Fibroblast of lung (primary cell): Measurements from ENCODE around the gene RCAN3.

Experiments
- CTCF ChIP-seq, 2 donors: IDR thresholded peaks in 1 of 2; conservative IDR thresholded peaks in 1 of 2; 1 replicate in 1 of 2; 2 replicates in 1 of 2; pipeline ENCODE4 v1.5.1; 2011 to 2012; ENCODE audit warnings: low read length in 2 of 2, control low read depth in 1 of 2, inconsistent platforms in 1 of 2, low read depth in 1 of 2, mild to moderate bottlenecking in 1 of 2
- EZH2 ChIP-seq: IDR thresholded peaks from 2 replicates; pipeline ENCODE4 v1.5.1; 2012; ENCODE audit warnings: low read length, control low read depth, mild to moderate bottlenecking; ENCODE audit errors: missing control alignments

GRCh38 chr1:24493785-24494184, 8.9 kb upstream of the RCAN3 start:
- TF ChIP-seq EZH2, result no peak
- TF ChIP-seq CTCF (conservative IDR thresholded peaks at IDR 0.05 in 1 of 2, IDR thresholded peaks at IDR 0.05 in 1 of 2; ENCODE audit: low read depth in 1 of 2, low read length in 2 of 2), result no peak
